Aorta (tissue), 5 donors: ENCODE results near the gene LAD1. TPM values are rescaled to one million over a fixed set of nuclear protein-coding genes. Genes with fewer than 3 reads are reported as not detected.

ENCODE experiments used
- ATAC-seq: fragments of 200-7000 bp; cut with Tn5 transposase; one replicate; pipeline ENCODE4 v1.9.1; 2022; ENCODE audit warnings: moderate library complexity; ENCODE audit not compliant: low FRiP score
- DNase-seq, 2 donors: peaks; one replicate each; pipeline ENCODE4 v3.0.0-alpha.2; 2020
- H3K27ac ChIP-seq, 2 donors: one replicate each; pipeline ENCODE4 v1.5.1; 2013; ENCODE audit warnings: low read length in 2 of 2, mild to moderate bottlenecking in 2 of 2, moderate library complexity in 2 of 2, control low read depth in 1 of 2, inconsistent platforms in 1 of 2, low read depth in 1 of 2
- H3K27me3 ChIP-seq, 2 donors: one replicate each; pipeline ENCODE4 v1.6.1; 2013; ENCODE audit warnings: control low read depth in 1 of 2, low read length in 1 of 2, mild to moderate bottlenecking in 1 of 2, moderate library complexity in 1 of 2; ENCODE audit not compliant: insufficient read depth in 2 of 2, control insufficient read depth in 1 of 2
- H3K36me3 ChIP-seq, 2 donors: one replicate each; pipeline ENCODE4 v1.6.1; 2013; ENCODE audit warnings: control low read depth in 1 of 2, low read length in 1 of 2, mild to moderate bottlenecking in 1 of 2; ENCODE audit not compliant: insufficient read depth in 2 of 2, control insufficient read depth in 1 of 2
- H3K4me1 ChIP-seq, 2 donors: one replicate each; pipeline ENCODE4 v1.6.1; 2013; ENCODE audit warnings: low read length in 2 of 2, control low read depth in 1 of 2, mild to moderate bottlenecking in 1 of 2, moderate library complexity in 1 of 2; ENCODE audit not compliant: insufficient read depth in 2 of 2, control insufficient read depth in 1 of 2
- H3K4me3 ChIP-seq, 2 donors: one replicate each; pipeline ENCODE4 v1.5.1; 2013; ENCODE audit warnings: low read length in 2 of 2, control low read depth in 1 of 2, mild to moderate bottlenecking in 1 of 2
- H3K9me3 ChIP-seq: one replicate; pipeline ENCODE4 v1.6.1; 2013; ENCODE audit warnings: mild to moderate bottlenecking, low read length; ENCODE audit not compliant: control insufficient read depth
- WGBS, 2 donors: extraction: QIAGEN DNeasy Blood & Tissue Kit; methylation state at CpG; one replicate each; pipeline ENCODE4 v1.1.7; 2013; 5-methylcytosine and 5-hydroxymethylcytosine counted together
- intact Hi-C, 2 donors: fragments of 100-400 bp; cut with DNase I; formaldehyde crosslinking; loops; one replicate each; pipeline versions ENCODE4 v1.14.2 to v1.15.0; 2022
- polyA plus RNA-seq, 2 donors: library from polyadenylated mRNA; stranded (reverse); fragments of 200-250 nt; gene quantifications; one replicate each; pipeline ENCODE4 v1.2.3, GENCODE V29; 2013
- total RNA-seq, 2 donors: library from RNA; stranded (reverse); fragmentation: NEBNext Ultra II Directional; extraction: Animal tissue kit (Norgen Biotek cat#: 25700); gene quantifications; one replicate each; pipeline ENCODE4 v1.2.1, GENCODE V29; 2021
- donor health status: healthy with polysubstance abuse.
- donor health status: Bipolar disorder and iron deficiency.
- donor health status: DM: no; HTN: no; CAD: no.
- donor health status: DM: no; HTN: no; CAD: no.
- donor health status: DM: yes; HTN: yes; CAD: no.

The LAD1 gene
- total and polyA plus RNA-seq, 4 donors: 0.71 to 33.8 (median 0.82) TPM; not detected in 1

DNA sequence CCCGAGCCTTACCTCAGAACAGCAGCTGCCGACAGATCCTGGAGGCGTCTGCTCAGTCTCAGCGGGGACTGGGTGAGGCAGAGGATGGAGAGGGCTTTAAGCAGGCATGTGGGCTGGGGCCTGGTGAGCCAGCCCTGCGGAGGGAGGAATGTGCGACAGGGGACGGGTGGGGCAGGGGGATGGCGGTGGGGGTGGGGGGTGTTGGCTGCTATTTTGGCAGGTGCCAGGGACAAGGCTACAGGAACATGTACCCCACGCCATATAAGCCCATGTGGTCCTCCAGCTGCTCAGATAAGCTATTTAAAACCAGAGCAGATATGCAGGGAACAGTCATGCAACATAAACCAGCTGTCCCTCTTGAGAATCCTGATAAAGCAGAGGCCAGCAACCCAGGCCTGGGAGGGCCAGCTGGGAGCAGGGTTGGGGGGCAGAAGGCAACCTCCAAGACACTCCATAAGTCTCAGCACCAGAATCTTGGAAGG is 21.5 kb downstream of the LAD1 start, which contains the start of gene TNNT2:
TNNT2 (minus strand) TSS at position 70 of the 482 bp plus-strand sequence. CDS start 4,426 bp downstream, outside the sequence.
- Histone ChIP-seq H3K9me3 (no peaks in the 10 kb centered on the region), H3K4me3 (no peak within 1 kb of the TSS), H3K36me3 (no peaks in the 10 kb centered on the region), H3K27ac (no peak within 1 kb of the TSS), H3K4me1 (no peaks in the 10 kb centered on the region), H3K27me3 (no peaks in the 10 kb centered on the region)
- DNase-seq (no peak), ATAC-seq (no peak)
- WGBS, 2 donors: 56 to 63% methylated on average over 9 of the region's 9 CpGs
- intact Hi-C loops: no loop called here

GRCh38 chr1:201376464-201377374 is 22.4 kb downstream of the LAD1 start:
- DNase-seq (no peak), ATAC-seq (no peak)
- Histone ChIP-seq H3K4me3 (no peak overlapping the region), H3K27ac (no peak overlapping the region), H3K4me1 (no peaks in the 10 kb centered on the region), H3K27me3 (no peaks in the 10 kb centered on the region), H3K36me3 (no peaks in the 10 kb centered on the region), H3K9me3 (no peaks in the 10 kb centered on the region)
- WGBS, 2 donors: 60 to 62% methylated on average over 11 of the region's 11 CpGs
- intact Hi-C loops: no loop called here

DNA sequence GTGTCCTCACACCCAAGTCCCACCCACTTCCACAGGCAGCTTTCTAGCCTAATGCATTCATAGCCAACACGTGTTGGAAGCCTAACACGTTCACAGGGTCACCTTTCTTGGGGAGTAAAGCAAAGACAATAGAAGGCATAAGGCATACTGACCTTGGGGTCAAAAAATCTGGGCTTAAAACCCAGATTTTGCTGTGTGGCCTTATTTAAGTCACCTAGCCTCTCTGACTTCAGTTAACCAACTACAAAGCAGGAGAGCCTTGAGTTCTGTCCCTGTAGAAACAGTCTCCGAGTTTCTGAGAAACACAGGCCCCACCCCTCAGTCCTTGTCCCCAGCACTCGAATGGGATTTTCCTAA is 23.0 kb downstream of the LAD1 start:
- no peak overlapping the region for H3K4me3 ChIP-seq
- H3K4me1 ChIP-seq: no peaks in the 10 kb centered on the region
- no peak overlapping the region for H3K27ac ChIP-seq
- H3K9me3 ChIP-seq: no peaks in the 10 kb centered on the region
- intact Hi-C loops: no loop called here
- 57 to 66% methylated on average over 4 of the region's 4 CpGs for WGBS, 2 donors
- no peaks in the 10 kb centered on the region for H3K36me3 ChIP-seq
- ATAC-seq (no peak), DNase-seq (no peak)
- H3K27me3 ChIP-seq: no peaks in the 10 kb centered on the region

GRCh38 chr1:201375169-201375568 is 24.0 kb downstream of the LAD1 start:
- DNase-seq (no peak), ATAC-seq (no peak)
- Histone ChIP-seq H3K4me3 (no peak overlapping the region), H3K27me3 (no peaks in the 10 kb centered on the region), H3K36me3 (no peaks in the 10 kb centered on the region), H3K27ac (no peak overlapping the region), H3K4me1 (no peaks in the 10 kb centered on the region), H3K9me3 (no peaks in the 10 kb centered on the region)
- 72 to 76% methylated on average over 4 of the region's 4 CpGs for WGBS, 2 donors
- intact Hi-C loops: no loop called here

GRCh38 chr1:201374364-201374763 is 24.8 kb downstream of the LAD1 start:
- WGBS, 2 donors: 54 to 55% methylated on average over 7 of the region's 7 CpGs
- intact Hi-C loops: no loop called here
- H3K4me1 ChIP-seq: no peaks in the 10 kb centered on the region
- ATAC-seq (no peak), DNase-seq (no peak)
- H3K27ac ChIP-seq: no peak overlapping the region
- no peaks in the 10 kb centered on the region for H3K36me3 ChIP-seq
- no peaks in the 10 kb centered on the region for H3K9me3 ChIP-seq
- no peak overlapping the region for H3K4me3 ChIP-seq
- H3K27me3 ChIP-seq: no peaks in the 10 kb centered on the region

- H3K4me3 ChIP-seq: no peak overlapping the region
- no peaks in the 10 kb centered on the region for H3K4me1 ChIP-seq
- no peaks in the 10 kb centered on the region for H3K9me3 ChIP-seq
- intact Hi-C loops: no loop called here
- H3K27me3 ChIP-seq: no peaks in the 10 kb centered on the region
- DNase-seq: no peak
- H3K27ac ChIP-seq: no peak overlapping the region
- no peaks in the 10 kb centered on the region for H3K36me3 ChIP-seq
- 68 to 78% methylated on average over 6 of the region's 6 CpGs for WGBS, 2 donors
- no peak for ATAC-seq
Observed at GRCh38 chr1:201371792-201372191, 27.3 kb downstream of the LAD1 start.

DNA sequence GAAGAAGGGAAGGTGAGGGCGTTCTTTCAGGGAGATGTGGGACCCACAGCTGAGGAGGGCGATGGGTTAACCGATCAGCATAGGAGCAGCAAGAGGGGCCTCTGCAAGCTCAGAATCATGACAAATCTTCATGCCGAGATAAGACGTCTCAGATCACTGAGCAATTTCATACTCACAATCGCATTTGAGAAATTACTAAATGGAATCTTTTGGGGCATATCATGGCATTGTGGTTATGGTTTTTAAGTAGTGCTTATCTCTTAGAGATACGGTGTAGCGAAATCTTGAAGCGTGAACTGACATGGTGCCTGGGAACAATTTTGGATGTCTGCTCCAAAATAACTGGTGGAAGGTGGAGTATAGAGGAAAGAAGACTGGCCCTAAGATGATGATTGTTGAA is 27.8 kb downstream of the LAD1 start:
- no peaks in the 10 kb centered on the region for H3K4me1 ChIP-seq
- intact Hi-C loops: no loop called here
- no peaks in the 10 kb centered on the region for H3K9me3 ChIP-seq
- no peak overlapping the region for H3K27ac ChIP-seq
- WGBS, 2 donors: 53 to 61% methylated on average over 9 of the region's 9 CpGs
- no peaks in the 10 kb centered on the region for H3K36me3 ChIP-seq
- no peak overlapping the region for H3K4me3 ChIP-seq
- no peak for ATAC-seq
- DNase-seq: no peak
- no peaks in the 10 kb centered on the region for H3K27me3 ChIP-seq

GRCh38 chr1:201370500-201370899 is 28.6 kb downstream of the LAD1 start:
- Histone ChIP-seq H3K4me1 (no peaks in the 10 kb centered on the region), H3K9me3 (no peaks in the 10 kb centered on the region), H3K36me3 (no peaks in the 10 kb centered on the region), H3K4me3 (no peak overlapping the region), H3K27ac (no peak overlapping the region), H3K27me3 (no peaks in the 10 kb centered on the region)
- ATAC-seq (no peak), DNase-seq (no peak)
- intact Hi-C loops: no loop called here
- WGBS, 2 donors: 58 to 64% methylated on average over 3 of the region's 3 CpGs

GRCh38 chr1:201369209-201369608 is 29.9 kb downstream of the LAD1 start:
- no peaks in the 10 kb centered on the region for H3K36me3 ChIP-seq
- DNase-seq (no peak), ATAC-seq (peak; percentile 27)
- H3K27me3 ChIP-seq: no peaks in the 10 kb centered on the region
- H3K9me3 ChIP-seq: no peaks in the 10 kb centered on the region
- H3K27ac ChIP-seq: no peak overlapping the region
- H3K4me3 ChIP-seq: no peak overlapping the region
- no peaks in the 10 kb centered on the region for H3K4me1 ChIP-seq
- intact Hi-C loops: no loop called here
- 67 to 71% methylated on average over 6 of the region's 6 CpGs for WGBS, 2 donors
